Sigmoid colon (tissue), 7 donors: ENCODE measurements around the gene TMEM254. TPM values are rescaled to one million over a fixed set of nuclear protein-coding genes. Genes with fewer than 3 reads are reported as not detected.

Source experiments
- DNase-seq: peaks from one replicate; pipeline ENCODE4 v3.0.0-alpha.2; 2019
- H3K27ac ChIP-seq, 4 donors: fragments of 200-600 bp; sonication (generic); one replicate each; pipeline ENCODE4 v1.5.1; 2016 to 2019; ENCODE audit warnings: mild to moderate bottlenecking in 1 of 4
- H3K27me3 ChIP-seq, 3 donors: fragments of 200-600 bp; sonication (generic); one replicate each; pipeline ENCODE4 v1.5.1; 2019; ENCODE audit warnings: mild to moderate bottlenecking in 1 of 3
- H3K36me3 ChIP-seq, 4 donors: fragments of 200-600 bp; sonication (generic); one replicate each; pipeline ENCODE4 v1.5.1; 2016 to 2019
- H3K4me1 ChIP-seq, 4 donors: fragments of 200-600 bp; sonication (generic); one replicate each; pipeline ENCODE4 v1.5.1; 2017 to 2019
- H3K4me3 ChIP-seq, 4 donors: fragments of 200-600 bp; sonication (generic); one replicate each; pipeline ENCODE4 v1.5.1; 2017 to 2019; ENCODE audit warnings: mild to moderate bottlenecking in 2 of 4, moderate library complexity in 1 of 4
- H3K9me3 ChIP-seq, 4 donors: fragments of 200-600 bp in 3 of 4; sonication (generic) in 3 of 4; one replicate each; pipeline versions ENCODE4 v1.5.1 to v1.6.1; 2013 to 2019
- CTCF ChIP-seq, 4 experiments: fragments of 450-650 bp in 3 of 4; fragments of 200-600 bp in 1 of 4; IDR thresholded peaks; one replicate each; pipeline ENCODE4 v1.5.1; 2016 to 2019; ENCODE audit warnings: antibody characterized with exemption in 4 of 4, mild to moderate bottlenecking in 3 of 4, moderate library complexity in 2 of 4
- EP300 ChIP-seq, 4 donors: sonication (generic); formaldehyde crosslinking; IDR thresholded peaks; one replicate each; pipeline ENCODE4 v1.6.1; 2017; ENCODE audit warnings: antibody characterized with exemption in 4 of 4
- POLR2A ChIP-seq, 2 donors: fragments of 450-650 bp; IDR thresholded peaks; one replicate each; pipeline ENCODE4 v1.6.1; 2016; ENCODE audit warnings: antibody characterized with exemption in 2 of 2, mild to moderate bottlenecking in 2 of 2, moderate library complexity in 2 of 2
- POLR2AphosphoS5 ChIP-seq, 4 donors: sonication (generic); formaldehyde crosslinking; IDR thresholded peaks; one replicate each; pipeline ENCODE4 v1.6.1; 2017; ENCODE audit warnings: antibody characterized with exemption in 4 of 4
- WGBS, 2 donors: extraction: QIAGEN DNeasy Blood & Tissue Kit; methylation state at CpG; one replicate each; pipeline ENCODE4 v1.1.7; 2013; 5-methylcytosine and 5-hydroxymethylcytosine counted together
- intact Hi-C: fragments of 100-400 bp; cut with DNase I; formaldehyde crosslinking; loops from one replicate; pipeline ENCODE4 v1.15.1; 2023
- polyA plus RNA-seq, 3 donors: library from polyadenylated mRNA; stranded (reverse); fragments of 200-250 nt; gene quantifications; one replicate each; pipeline ENCODE4 v1.2.3, GENCODE V29; 2013
- total RNA-seq, 4 donors: library from RNA; depleted of rRNA; stranded (reverse); fragments of >200 nt; gene quantifications; one replicate each; pipeline ENCODE4 v1.1.0, GENCODE V29; 2016
- donor health status: healthy with polysubstance abuse.
- donor health status: Bipolar disorder and iron deficiency.
- donor health status: healthy.

The TMEM254 gene
- total and polyA plus RNA-seq, 7 donors: 11.4 to 18.0 (median 13.6) TPM

GRCh38 chr10:80122110-80122710 is 43.7 kb downstream of the TMEM254 start:
- intact Hi-C loops: no loop called here
- H3K27ac ChIP-seq: peak overlapping the region in 1 of 4 donors; percentile 1
- H3K36me3 ChIP-seq: no peaks in the 10 kb centered on the region

GRCh38 chr10:80122746-80123145 is 44.3 kb downstream of the TMEM254 start:
- no peaks in the 10 kb centered on the region for H3K4me1 ChIP-seq
- intact Hi-C loops: no loop called here
- no peak overlapping the region for H3K4me3 ChIP-seq
- no peaks in the 10 kb centered on the region for H3K9me3 ChIP-seq
- DNase-seq: no peak
- TF ChIP-seq POLR2A (IDR thresholded peaks at IDR 0.05): no peak
- TF ChIP-seq POLR2AphosphoS5 (IDR thresholded peaks at IDR 0.05): no peak
- no peak for TF ChIP-seq CTCF (IDR thresholded peaks at IDR 0.05)
- no peak for TF ChIP-seq EP300 (IDR thresholded peaks at IDR 0.05)
- H3K36me3 ChIP-seq: no peaks in the 10 kb centered on the region
- H3K27ac ChIP-seq: no peak overlapping the region
- H3K27me3 ChIP-seq: no peaks in the 10 kb centered on the region
- WGBS, 2 donors: 75 to 81% methylated on average over 2 of the region's 2 CpGs

More at GRCh38 chr10:80122110-80122710, 43.7 kb downstream of the TMEM254 start:
- Histone ChIP-seq H3K27me3 (no peaks in the 10 kb centered on the region), H3K4me1 (no peaks in the 10 kb centered on the region), H3K9me3 (no peaks in the 10 kb centered on the region), H3K4me3 (no peak overlapping the region)
- TF ChIP-seq POLR2AphosphoS5 (IDR thresholded peaks at IDR 0.05): no peak
- no peak for TF ChIP-seq CTCF (IDR thresholded peaks at IDR 0.05)
- no peak for TF ChIP-seq POLR2A (IDR thresholded peaks at IDR 0.05)
- TF ChIP-seq EP300 (IDR thresholded peaks at IDR 0.05): no peak
- DNase-seq: no peak

GRCh38 chr10:80126876-80127275 is 48.4 kb downstream of the TMEM254 start:
- no peaks in the 10 kb centered on the region for H3K4me1 ChIP-seq
- no peaks in the 10 kb centered on the region for H3K36me3 ChIP-seq
- 68 to 80% methylated on average over 4 of the region's 4 CpGs for WGBS, 2 donors

GRCh38 chr10:80131499-80131901 is 53.0 kb downstream of the TMEM254 start:
- TF ChIP-seq CTCF (IDR thresholded peaks at IDR 0.05) (no peak), POLR2AphosphoS5 (IDR thresholded peaks at IDR 0.05) (no peak), EP300 (IDR thresholded peaks at IDR 0.05) (no peak), POLR2A (IDR thresholded peaks at IDR 0.05) (no peak)
- 87 to 91% methylated on average over 6 of the region's 6 CpGs for WGBS, 2 donors
- peak; percentile 14 for DNase-seq
- peaks cover 0 to 14% (median 14%) of the 10 kb centered on the region in 4 donors for H3K4me1 ChIP-seq
- H3K27me3 ChIP-seq: peaks cover 8 to 45% (median 23%) of the 10 kb centered on the region in 3 donors
- no peaks in the 10 kb centered on the region for H3K9me3 ChIP-seq
- intact Hi-C loops: no loop called here
- H3K36me3 ChIP-seq: no peaks in the 10 kb centered on the region
- H3K4me3 ChIP-seq: no peak overlapping the region
- no peak overlapping the region for H3K27ac ChIP-seq

More at GRCh38 chr10:80126876-80127275, 48.4 kb downstream of the TMEM254 start:
- TF ChIP-seq CTCF (IDR thresholded peaks at IDR 0.05) (no peak), POLR2A (IDR thresholded peaks at IDR 0.05) (no peak), POLR2AphosphoS5 (IDR thresholded peaks at IDR 0.05) (no peak), EP300 (IDR thresholded peaks at IDR 0.05) (no peak)
- Histone ChIP-seq H3K4me3 (no peak overlapping the region), H3K27ac (no peak overlapping the region), H3K27me3 (no peaks in the 10 kb centered on the region), H3K9me3 (no peaks in the 10 kb centered on the region)
- intact Hi-C loops: no loop called here
- DNase-seq: no peak
